Measurements from ENCODE around the gene STX16. TPM values are rescaled to one million over a fixed set of nuclear protein-coding genes. Genes with fewer than 3 reads are reported as not detected.

The STX16 gene
- total RNA-seq, 4 donors from 2014 or later: 9.2 to 34.3 (median 20.4) TPM

DNA sequence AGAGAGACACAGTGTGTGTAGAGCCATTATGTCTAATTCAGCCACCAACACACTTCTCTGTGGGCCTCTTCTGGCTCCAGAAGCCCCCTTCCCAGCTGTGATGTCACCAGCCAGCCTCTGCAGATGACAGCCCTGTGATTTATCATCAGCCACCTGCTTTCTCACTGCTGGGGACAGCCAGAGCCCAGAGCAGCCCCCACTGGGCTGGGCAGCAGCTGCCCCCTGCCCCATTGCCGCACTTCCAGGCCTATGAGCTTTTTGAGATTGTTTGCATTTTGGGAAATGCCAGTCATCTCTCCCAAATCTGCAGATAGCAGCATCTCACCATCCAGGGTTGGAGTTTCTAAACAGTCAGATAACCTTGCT is 21.9 kb upstream of the STX16 start:
- Histone ChIP-seq H3K4me3 (no peak overlapping the region), H3K27ac (no peak overlapping the region), H3K9me3 (no peaks in the 10 kb centered on the region), H3K27me3 (peaks cover 0 to 2% (median 0%) of the 10 kb centered on the region in 3 donors), H3K4me1 (no peaks in the 10 kb centered on the region), H3K36me3 (no peaks in the 10 kb centered on the region)
- TF ChIP-seq, protein P1, sequence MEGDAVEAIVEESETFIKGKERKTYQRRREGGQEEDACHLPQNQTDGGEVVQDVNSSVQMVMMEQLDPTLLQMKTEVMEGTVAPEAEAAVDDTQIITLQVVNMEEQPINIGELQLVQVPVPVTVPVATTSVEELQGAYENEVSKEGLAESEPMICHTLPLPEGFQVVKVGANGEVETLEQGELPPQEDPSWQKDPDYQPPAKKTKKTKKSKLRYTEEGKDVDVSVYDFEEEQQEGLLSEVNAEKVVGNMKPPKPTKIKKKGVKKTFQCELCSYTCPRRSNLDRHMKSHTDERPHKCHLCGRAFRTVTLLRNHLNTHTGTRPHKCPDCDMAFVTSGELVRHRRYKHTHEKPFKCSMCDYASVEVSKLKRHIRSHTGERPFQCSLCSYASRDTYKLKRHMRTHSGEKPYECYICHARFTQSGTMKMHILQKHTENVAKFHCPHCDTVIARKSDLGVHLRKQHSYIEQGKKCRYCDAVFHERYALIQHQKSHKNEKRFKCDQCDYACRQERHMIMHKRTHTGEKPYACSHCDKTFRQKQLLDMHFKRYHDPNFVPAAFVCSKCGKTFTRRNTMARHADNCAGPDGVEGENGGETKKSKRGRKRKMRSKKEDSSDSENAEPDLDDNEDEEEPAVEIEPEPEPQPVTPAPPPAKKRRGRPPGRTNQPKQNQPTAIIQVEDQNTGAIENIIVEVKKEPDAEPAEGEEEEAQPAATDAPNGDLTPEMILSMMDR (IDR thresholded peaks at IDR 0.05 in 4 of 5, conservative IDR thresholded peaks at IDR 0.05 in 1 of 5): no peak
- no peak for TF ChIP-seq POLR2A (IDR thresholded peaks at IDR 0.05)
- in situ Hi-C loops (cut with MboI; ENCODE audit: low sequenced_read_pairs in 4 of 4) (loop anchor here in 2 of 4 donors (25.0 kb wide), 2 partner anchors 342 to 392 kb away; partner anchors contain the start of gene ANKRD60 (in 1 of the 2)), intact Hi-C loops (cut with DNase I; ENCODE audit: low total_unique reads) (no loop called here)
- DNase-seq (no peak), ATAC-seq (no peak)

DNA sequence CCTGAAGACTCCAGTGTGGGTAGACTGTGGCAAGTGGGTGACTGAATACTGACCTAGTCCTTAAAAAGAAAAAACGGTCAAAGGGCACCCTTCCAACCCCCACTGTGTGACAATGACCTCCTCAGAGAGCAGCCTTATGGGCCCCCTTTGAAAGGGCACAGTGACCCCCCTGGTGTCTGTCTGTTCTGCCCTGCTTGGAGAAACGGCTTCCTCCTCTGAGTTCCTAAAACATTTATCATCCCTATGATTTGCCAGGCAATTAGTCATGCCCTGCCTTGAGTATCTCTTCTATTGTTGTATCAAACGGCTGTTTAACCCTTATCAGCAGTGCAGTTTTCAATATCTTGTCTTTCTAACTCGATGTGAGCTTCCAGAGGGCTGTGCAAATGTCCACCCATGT is 21.0 kb upstream of the STX16 start:
- no peak overlapping the region for H3K4me3 ChIP-seq
- ATAC-seq (no peak), DNase-seq (no peak)
- no peaks in the 10 kb centered on the region for H3K36me3 ChIP-seq
- no peaks in the 10 kb centered on the region for H3K27me3 ChIP-seq
- no peak overlapping the region for H3K27ac ChIP-seq
- intact Hi-C loops (cut with DNase I; ENCODE audit: low total_unique reads) (no loop called here), in situ Hi-C loops (cut with MboI; ENCODE audit: low sequenced_read_pairs in 4 of 4) (loop anchor here in 2 of 4 donors (25.0 kb wide), 2 partner anchors 343 to 393 kb away; partner anchors contain the start of gene ANKRD60 (in 1 of the 2))
- no peaks in the 10 kb centered on the region for H3K9me3 ChIP-seq
- TF ChIP-seq, protein P1 (IDR thresholded peaks at IDR 0.05 in 4 of 5, conservative IDR thresholded peaks at IDR 0.05 in 1 of 5): no peak
- TF ChIP-seq POLR2A (IDR thresholded peaks at IDR 0.05): no peak
- H3K4me1 ChIP-seq: no peaks in the 10 kb centered on the region

DNA sequence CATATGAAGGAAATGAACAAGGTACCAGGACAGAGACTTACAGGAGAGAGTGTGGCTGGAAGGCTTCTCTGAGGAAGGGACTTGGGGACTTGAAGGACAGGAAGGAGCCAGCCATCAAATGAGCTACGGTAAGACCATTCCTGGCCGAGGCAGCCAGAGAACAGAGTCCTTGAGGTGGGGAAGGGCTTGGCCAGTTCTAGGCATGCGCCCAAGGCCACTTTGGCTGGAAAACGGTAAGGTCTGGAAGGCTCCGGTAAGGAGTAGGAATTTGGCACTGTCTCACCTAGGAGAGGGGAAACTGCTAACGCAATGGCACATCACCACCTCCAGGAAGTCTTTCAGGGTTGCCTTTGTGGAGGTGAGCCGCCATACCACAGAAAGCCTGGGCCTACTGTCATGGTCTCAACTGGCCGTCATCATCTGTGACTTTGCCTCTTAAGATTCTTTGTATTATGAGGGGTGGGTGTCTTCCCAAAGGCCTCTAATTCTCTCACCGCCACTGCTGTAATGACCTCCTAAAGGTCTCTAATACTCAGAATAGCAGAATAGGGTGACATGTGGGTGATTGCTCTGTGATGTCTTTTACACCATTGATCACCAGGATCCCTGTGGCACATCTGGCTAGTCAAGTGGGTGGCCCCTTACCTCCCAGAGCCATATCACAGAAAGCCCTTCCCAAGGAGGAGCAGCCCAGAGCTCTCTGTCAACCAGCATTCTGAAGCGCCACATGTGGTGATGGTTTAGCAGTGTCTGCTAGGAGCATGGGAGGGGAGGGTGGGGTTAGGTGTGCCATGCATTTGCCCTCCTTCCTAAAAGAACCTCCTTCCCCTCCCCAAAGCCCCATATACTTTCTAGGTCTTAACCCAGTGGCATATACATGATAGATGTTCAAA is 17.7 kb upstream of the STX16 start:
- Histone ChIP-seq H3K9me3 (no peaks in the 10 kb centered on the region), H3K4me1 (peaks cover 0 to 5% of the 10 kb centered on the region in 2 donors), H3K27ac (no peak overlapping the region), H3K4me3 (no peak overlapping the region), H3K27me3 (no peaks in the 10 kb centered on the region), H3K36me3 (no peaks in the 10 kb centered on the region)
- in situ Hi-C loops (cut with MboI; ENCODE audit: low sequenced_read_pairs in 4 of 4) (loop anchor here in 2 of 4 donors (25.0 kb wide), 2 partner anchors 346 to 396 kb away; partner anchors contain the start of gene ANKRD60 (in 1 of the 2)), intact Hi-C loops (cut with DNase I; ENCODE audit: low total_unique reads) (no loop called here)
- DNase-seq: no peak
- no peak for ATAC-seq
- TF ChIP-seq, protein P1 (IDR thresholded peaks at IDR 0.05 in 4 of 5, conservative IDR thresholded peaks at IDR 0.05 in 1 of 5): no peak
- no peak for TF ChIP-seq POLR2A (IDR thresholded peaks at IDR 0.05)

DNA sequence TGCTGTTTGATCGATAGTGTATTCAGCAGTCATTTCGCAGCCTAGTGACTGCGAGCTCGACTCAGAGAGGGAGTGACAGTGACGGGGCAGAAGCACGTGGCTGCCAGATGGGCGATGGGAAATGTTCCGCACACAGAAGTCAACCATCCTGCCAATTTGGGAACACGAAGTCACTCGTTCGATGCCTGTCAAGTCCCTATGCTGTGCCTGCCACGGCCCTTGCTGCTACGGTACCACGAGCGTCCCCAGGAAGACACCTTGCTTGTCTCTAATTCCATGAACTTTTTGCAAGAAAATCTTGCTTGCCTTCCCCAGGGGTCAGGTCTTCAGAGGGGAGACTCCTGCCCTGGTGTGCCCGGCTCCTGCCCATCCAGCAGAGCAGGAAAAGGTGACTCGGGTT is 17.0 kb upstream of the STX16 start:
- ATAC-seq: no peak
- Histone ChIP-seq H3K36me3 (no peaks in the 10 kb centered on the region), H3K4me1 (peaks cover 0 to 5% of the 10 kb centered on the region in 2 donors), H3K27me3 (no peaks in the 10 kb centered on the region), H3K27ac (no peak overlapping the region), H3K4me3 (no peak overlapping the region), H3K9me3 (no peaks in the 10 kb centered on the region)
- TF ChIP-seq POLR2A (IDR thresholded peaks at IDR 0.05): no peak
- TF ChIP-seq, protein P1 (IDR thresholded peaks at IDR 0.05 in 4 of 5, conservative IDR thresholded peaks at IDR 0.05 in 1 of 5): no peak
- intact Hi-C loops (cut with DNase I; ENCODE audit: low total_unique reads) (no loop called here), in situ Hi-C loops (cut with MboI; ENCODE audit: low sequenced_read_pairs in 4 of 4) (loop anchor here in 2 of 4 donors (25.0 kb wide), 2 partner anchors 347 to 397 kb away; partner anchors contain the start of gene ANKRD60 (in 1 of the 2))
- DNase-seq: no peak
